GM12892 (cell line): ENCODE data around the gene TMIGD2.

Experiments
- POLR2A ChIP-seq: IDR thresholded peaks from 2 replicates; pipeline ENCODE4 v1.6.1; 2011; ENCODE audit warnings: low read depth, low read length, control low read depth
- TAF1 ChIP-seq: IDR thresholded peaks from 2 replicates; pipeline ENCODE4 v1.6.1; 2011; ENCODE audit warnings: low read depth, mild to moderate bottlenecking, control low read depth, low read length, borderline replicate concordance

- TF ChIP-seq POLR2A, result no peak
- TF ChIP-seq TAF1, result no peak
Measured at GRCh38 chr19:4256563-4256962, 45.6 kb downstream of the TMIGD2 start.
